Activated naive CD4-positive, alpha-beta T cell treated with anti-CD3 and anti-CD28 coated beads, Interleukin-2, amount 50 U/mL, for 72 hours (primary cell): Measurements from ENCODE around the gene PPP4R3B. TPM values are rescaled to one million over a fixed set of nuclear protein-coding genes. Genes with fewer than 3 reads are reported as not detected.
"Not testable (repeated sequence)": the region's sequence is repeated elsewhere in the genome, so short reads cannot be mapped to it uniquely, and the experiment has no call there.

Experiments
- ATAC-seq, 2 donors: fragments of 150-1000 bp; cut with Tn5 transposase; 2 replicates each; pipeline ENCODE4 v1.10.0; 2021; ENCODE audit warnings: mild to moderate bottlenecking in 2 of 2, moderate library complexity in 2 of 2
- DNase-seq, 2 donors: peaks; one replicate each; pipeline ENCODE4 v3.0.0; 2021 to 2022; ENCODE audit warnings: low spot score in 2 of 2
- H3K27ac Mint-ChIP-seq, 2 donors: one replicate each; pipeline ENCODE4 v1.8.0; 2022; ENCODE audit warnings: mild to moderate bottlenecking in 2 of 2, mixed read lengths in 2 of 2
- H3K36me3 Mint-ChIP-seq, 2 donors: one replicate each; pipeline ENCODE4 v1.8.0; 2022; ENCODE audit warnings: mixed read lengths in 2 of 2
- H3K9me3 Mint-ChIP-seq, 2 donors: one replicate each; pipeline ENCODE4 v1.8.0; 2022; ENCODE audit warnings: mixed read lengths in 2 of 2
- total RNA-seq, 2 donors: library from RNA; stranded (reverse); gene quantifications; one replicate each; pipeline ENCODE4 v1.2.3, GENCODE V29; 2022

Gene PPP4R3B
- total RNA-seq, 2 donors from 2014 or later = 53.4 to 76.0 TPM

- no peak overlapping the region for H3K27ac Mint-ChIP-seq
- ATAC-seq (no peak), DNase-seq (no peak)
- H3K9me3 Mint-ChIP-seq = no peaks in the 10 kb centered on the region
- H3K36me3 Mint-ChIP-seq = peaks cover 5 to 32% of the 10 kb centered on the region in 2 donors
Measured at GRCh38 chr2:55555977-55556376, 61.4 kb downstream of the PPP4R3B start.

- no peak for ATAC-seq
- no peak for DNase-seq
- H3K9me3 Mint-ChIP-seq = no peaks in the 10 kb centered on the region
- H3K27ac Mint-ChIP-seq = peak overlapping the region in 1 of 2 donors; percentile 57
- peaks cover 0 to 17% of the 10 kb centered on the region in 2 donors for H3K36me3 Mint-ChIP-seq
Measured at GRCh38 chr2:55553321-55553720, 64.1 kb downstream of the PPP4R3B start.

DNA sequence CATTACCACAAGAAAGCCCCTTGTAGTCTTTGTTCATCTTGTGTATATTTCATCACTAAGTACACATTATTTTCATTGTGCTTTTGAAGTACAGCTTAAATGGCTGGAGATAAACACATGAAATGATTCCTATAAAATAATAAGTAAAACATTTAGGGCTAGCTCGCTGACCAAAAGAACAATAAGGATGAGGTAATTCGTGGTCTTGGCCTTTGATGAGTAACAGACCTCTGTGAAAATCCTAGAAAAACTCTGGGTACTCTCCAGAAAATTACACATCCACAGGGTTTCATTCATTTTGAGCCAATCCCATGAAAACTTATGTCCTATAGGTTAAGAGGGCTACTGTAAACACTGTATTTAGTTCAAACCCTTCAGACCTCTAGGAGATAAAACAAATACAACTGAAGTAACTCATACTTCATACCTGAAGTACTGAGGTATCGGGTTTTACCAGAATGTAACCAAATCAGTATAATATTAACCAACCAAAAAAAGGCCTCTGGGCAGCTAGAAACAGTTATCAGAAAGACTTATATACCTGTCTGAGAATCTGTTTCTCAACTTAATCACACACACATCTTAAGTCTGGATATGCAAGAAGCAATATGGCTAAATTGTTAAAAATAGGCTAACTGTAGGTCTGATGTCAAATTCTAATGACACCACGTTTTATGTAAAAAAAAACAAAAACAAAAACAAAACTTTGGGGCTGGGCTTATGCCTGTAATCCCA, 66.9 kb downstream of the PPP4R3B start:
- Mint-ChIP-seq H3K9me3 (no peaks in the 10 kb centered on the region), H3K36me3 (peaks cover 0 to 17% of the 10 kb centered on the region in 2 donors), H3K27ac (no peak overlapping the region)
- ATAC-seq (no peak), DNase-seq (no peak)

- H3K36me3 Mint-ChIP-seq = peaks cover 4 to 13% of the 10 kb centered on the region in 2 donors
- H3K9me3 Mint-ChIP-seq, DNase-seq, ATAC-seq: not testable (repeated sequence)
- H3K27ac Mint-ChIP-seq = peak overlapping the region in 1 of 2 donors; percentile 27
Measured at GRCh38 chr2:55547679-55548078, 69.7 kb downstream of the PPP4R3B start.

DNA sequence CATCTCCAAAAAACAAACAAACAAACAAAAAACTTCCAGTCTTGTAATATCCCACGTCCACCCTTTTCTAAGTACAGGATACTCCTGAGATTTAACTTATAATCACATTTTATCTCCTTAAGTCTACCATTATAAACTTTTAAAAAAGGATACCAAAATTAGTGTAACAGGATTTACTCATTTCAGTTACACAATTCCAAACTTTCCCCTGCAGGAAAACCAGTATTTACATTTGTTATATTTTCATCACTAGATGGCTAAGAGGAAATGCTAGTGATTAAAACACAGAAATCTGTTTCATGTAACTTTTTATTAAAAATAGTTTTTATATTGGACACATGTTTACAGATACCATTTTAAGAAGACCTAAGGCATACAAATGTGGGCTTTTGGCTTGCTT, 70.4 kb downstream of the PPP4R3B start:
- Mint-ChIP-seq H3K27ac (no peak overlapping the region), H3K36me3 (peaks cover 4 to 13% of the 10 kb centered on the region in 2 donors), H3K9me3 (no peaks in the 10 kb centered on the region)
- no peak for DNase-seq
- ATAC-seq = no peak

- DNase-seq (no peak), ATAC-seq (peak; percentile 74 to 79)
- Mint-ChIP-seq H3K36me3 (peaks cover 20 to 52% of the 10 kb centered on the region in 2 donors), H3K27ac (peak overlapping the region; percentile 23 to 78), H3K9me3 (peaks cover 6 to 7% of the 10 kb centered on the region in 2 donors)
Measured at GRCh38 chr2:55530539-55531081, 86.8 kb downstream of the PPP4R3B start.

GRCh38 chr2:55526174-55526573, 91.2 kb downstream of the PPP4R3B start:
- DNase-seq (no peak), ATAC-seq (no peak)
- H3K36me3 Mint-ChIP-seq = peaks cover 9 to 45% of the 10 kb centered on the region in 2 donors
- H3K27ac Mint-ChIP-seq = no peak overlapping the region
- H3K9me3 Mint-ChIP-seq = peaks cover 6 to 7% of the 10 kb centered on the region in 2 donors

GRCh38 chr2:55524884-55525437, 92.5 kb downstream of the PPP4R3B start:
- H3K27ac Mint-ChIP-seq = no peak overlapping the region
- no peak for ATAC-seq
- no peaks in the 10 kb centered on the region for H3K9me3 Mint-ChIP-seq
- peaks cover 5 to 41% of the 10 kb centered on the region in 2 donors for H3K36me3 Mint-ChIP-seq
- no peak for DNase-seq

DNA sequence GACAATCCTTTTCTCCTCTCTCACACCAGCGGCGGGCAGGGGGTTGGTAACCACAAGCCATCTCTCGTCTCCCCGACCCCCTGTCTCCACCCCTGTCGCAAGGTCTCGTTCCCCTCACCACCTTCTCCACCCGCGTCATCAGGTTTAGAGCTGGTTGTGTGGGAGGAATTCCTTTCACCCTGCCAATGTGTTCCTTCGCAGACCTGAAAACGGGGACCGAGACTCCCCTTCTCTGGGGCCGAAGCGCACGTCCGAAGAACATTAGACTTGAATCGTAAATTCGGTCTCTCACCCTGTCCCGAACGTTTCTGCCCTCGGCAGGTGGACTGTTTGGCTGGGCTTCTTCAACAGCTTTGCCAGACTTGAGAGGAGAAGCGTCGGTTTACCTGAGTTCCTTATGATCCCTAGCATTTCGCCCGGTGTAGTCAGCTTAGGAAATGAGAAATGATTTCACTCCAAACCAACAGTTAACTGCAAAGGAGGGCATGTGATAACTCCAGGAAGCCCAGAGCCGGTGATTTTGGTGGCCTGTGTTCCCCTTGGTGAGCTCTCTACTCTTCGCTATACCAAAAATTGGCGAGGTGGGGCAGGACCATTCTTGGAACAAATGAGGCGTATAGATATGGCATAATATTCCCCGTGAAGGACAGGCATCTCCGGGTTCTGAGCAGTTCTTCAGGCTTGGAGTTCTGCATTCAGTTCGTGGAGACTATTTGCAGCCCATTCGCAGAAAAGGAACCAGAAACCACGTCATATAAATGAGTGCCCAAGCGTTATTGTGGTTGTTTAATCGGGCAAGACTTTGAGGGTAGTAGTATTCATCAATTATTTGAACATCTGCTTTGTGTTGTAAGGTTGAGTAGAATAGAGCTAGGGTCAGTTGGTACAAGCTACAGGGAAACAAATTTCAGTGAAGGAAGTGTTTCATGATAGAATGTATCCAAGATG, 97.2 kb downstream of the PPP4R3B start:
- peak overlapping the region; percentile 95 to 99 for H3K27ac Mint-ChIP-seq
- peak; percentile 19 to 45 for ATAC-seq
- H3K36me3 Mint-ChIP-seq = peaks cover 9 to 19% of the 10 kb centered on the region in 2 donors

DNA sequence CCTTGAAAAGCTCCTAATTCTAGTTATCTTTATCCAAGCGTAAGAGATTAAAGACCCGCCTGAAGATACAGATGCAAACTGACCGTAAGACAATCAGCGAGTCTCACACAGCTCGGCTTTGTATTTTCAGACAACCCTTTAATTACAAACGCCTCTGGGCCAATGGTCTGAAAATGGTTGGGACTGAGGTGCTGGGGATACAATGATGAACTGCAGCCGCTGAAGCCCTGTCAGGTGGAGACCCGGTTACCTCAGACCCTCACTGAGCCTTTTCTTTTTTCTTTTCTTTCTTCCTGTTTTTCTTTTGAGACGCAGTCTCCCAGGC, 98.6 kb downstream of the PPP4R3B start:
- DNase-seq (no peak), ATAC-seq (peak; percentile 17 to 18)
- peak overlapping the region; percentile 95 to 99 for H3K27ac Mint-ChIP-seq
- H3K36me3 Mint-ChIP-seq = peaks cover 9% of the 10 kb centered on the region in 2 donors
- no peaks in the 10 kb centered on the region for H3K9me3 Mint-ChIP-seq

More for the DNA sequence above, 97.2 kb downstream of the PPP4R3B start:
- H3K9me3 Mint-ChIP-seq = no peaks in the 10 kb centered on the region
- peak in 1 of 2 donors; percentile 43 for DNase-seq

- Mint-ChIP-seq H3K27ac (no peak overlapping the region), H3K9me3 (no peaks in the 10 kb centered on the region), H3K36me3 (no peaks in the 10 kb centered on the region)
- ATAC-seq (no peak), DNase-seq (no peak)
Measured at GRCh38 chr2:55511508-55512124, 105.8 kb downstream of the PPP4R3B start.

- no peak overlapping the region for H3K27ac Mint-ChIP-seq
- no peaks in the 10 kb centered on the region for H3K36me3 Mint-ChIP-seq
- ATAC-seq (no peak), DNase-seq (no peak)
- no peaks in the 10 kb centered on the region for H3K9me3 Mint-ChIP-seq
Measured at GRCh38 chr2:55502590-55503141, 114.8 kb downstream of the PPP4R3B start.

GRCh38 chr2:55500025-55500424, 117.4 kb downstream of the PPP4R3B start:
- DNase-seq (no peak), ATAC-seq (no peak)
- H3K9me3 Mint-ChIP-seq = no peaks in the 10 kb centered on the region
- H3K27ac Mint-ChIP-seq = no peak overlapping the region
- no peaks in the 10 kb centered on the region for H3K36me3 Mint-ChIP-seq

GRCh38 chr2:55498582-55498981, 118.8 kb downstream of the PPP4R3B start:
- Mint-ChIP-seq H3K9me3 (no peaks in the 10 kb centered on the region), H3K27ac (no peak overlapping the region), H3K36me3 (no peaks in the 10 kb centered on the region)
- ATAC-seq = no peak
- no peak for DNase-seq
